Type B pancreatic cell (in vitro differentiated cells): ENCODE data around the gene EIF2AK2. TPM values are rescaled to one million over a fixed set of nuclear protein-coding genes. Genes with fewer than 3 reads are reported as not detected.

ENCODE experiments used
- DNase-seq: peaks from one replicate; pipeline ENCODE4 v3.0.0; 2021; ENCODE audit warnings: mixed read lengths; ENCODE audit not compliant: unreplicated experiment; ENCODE audit errors: extremely low spot score
- H3K27ac Mint-ChIP-seq: 2 replicates; pipeline ENCODE4 v1.8.0; 2021; ENCODE audit warnings: mild to moderate bottlenecking, mixed read lengths
- H3K27me3 Mint-ChIP-seq: 2 replicates; pipeline ENCODE4 v1.8.0; 2021; ENCODE audit warnings: mixed read lengths
- H3K36me3 Mint-ChIP-seq: 2 replicates; pipeline ENCODE4 v1.8.0; 2021; ENCODE audit warnings: mixed read lengths
- H3K4me1 Mint-ChIP-seq: one replicate; pipeline ENCODE4 v1.8.0; 2021; ENCODE audit warnings: mixed read lengths; ENCODE audit not compliant: unreplicated experiment
- H3K4me3 Mint-ChIP-seq: 2 replicates; pipeline ENCODE4 v1.8.0; 2021; ENCODE audit warnings: mild to moderate bottlenecking, mixed read lengths
- H3K9me3 Mint-ChIP-seq: 2 replicates; pipeline ENCODE4 v1.8.0; 2021; ENCODE audit warnings: mixed read lengths
- CTCF ChIP-seq: fragments of 200-600 bp; sonication (generic); conservative IDR thresholded peaks from 2 replicates; pipeline ENCODE4 v1.5.0; 2021; ENCODE audit warnings: antibody characterized with exemption, mild to moderate bottlenecking
- total RNA-seq: library from RNA; stranded (reverse); gene quantifications from 2 replicates; pipeline ENCODE4 v1.2.1, GENCODE V29; 2021; ENCODE audit warnings: low replicate concordance

EIF2AK2 gene
- total RNA-seq, 1 donor from 2014 or later: 34.9 TPM

GRCh38 chr2:37100054-37100453 lies 56.7 kb downstream of the EIF2AK2 start:
- Mint-ChIP-seq H3K27ac (no peak overlapping the region), H3K36me3 (peaks cover 9% of the 10 kb centered on the region), H3K27me3 (no peaks in the 10 kb centered on the region), H3K4me3 (no peak overlapping the region), H3K9me3 (no peaks in the 10 kb centered on the region), H3K4me1 (no peaks in the 10 kb centered on the region)
- TF ChIP-seq CTCF: no peak
- no peak for DNase-seq

GRCh38 chr2:37098416-37099118 lies 58.2 kb downstream of the EIF2AK2 start:
- H3K36me3 Mint-ChIP-seq: peaks cover 8% of the 10 kb centered on the region
- H3K27me3 Mint-ChIP-seq: no peaks in the 10 kb centered on the region
- H3K4me3 Mint-ChIP-seq: no peak overlapping the region
- H3K9me3 Mint-ChIP-seq: no peaks in the 10 kb centered on the region
- no peaks in the 10 kb centered on the region for H3K4me1 Mint-ChIP-seq
- TF ChIP-seq CTCF: no peak
- DNase-seq: no peak
- H3K27ac Mint-ChIP-seq: no peak overlapping the region

DNA sequence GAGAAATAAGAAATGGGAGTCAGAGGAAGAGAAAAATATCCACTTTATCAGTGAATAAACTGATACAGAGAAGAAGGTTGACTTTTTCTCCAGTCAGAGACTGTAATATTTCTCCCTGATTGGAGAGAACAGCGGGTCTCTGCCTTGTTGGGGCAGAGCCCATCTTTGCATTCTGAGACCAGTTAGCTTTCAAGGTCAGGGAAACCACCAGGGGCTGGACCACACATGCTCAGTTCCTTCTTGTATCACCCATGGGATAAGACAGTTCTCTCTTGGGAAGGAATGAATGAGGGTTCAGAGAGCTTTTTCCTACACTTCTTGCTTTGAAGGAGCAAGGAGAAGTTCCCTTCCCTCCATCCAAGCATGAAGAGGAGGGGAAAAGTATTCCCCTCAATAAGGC lies 60.2 kb downstream of the EIF2AK2 start:
- DNase-seq: no peak
- no peak overlapping the region for H3K27ac Mint-ChIP-seq
- no peaks in the 10 kb centered on the region for H3K9me3 Mint-ChIP-seq
- peaks cover 8% of the 10 kb centered on the region for H3K36me3 Mint-ChIP-seq
- no peaks in the 10 kb centered on the region for H3K27me3 Mint-ChIP-seq
- H3K4me1 Mint-ChIP-seq: no peaks in the 10 kb centered on the region
- TF ChIP-seq CTCF: no peak
- H3K4me3 Mint-ChIP-seq: no peak overlapping the region

GRCh38 chr2:37091873-37092272 lies 64.9 kb downstream of the EIF2AK2 start:
- Mint-ChIP-seq H3K4me3 (no peak overlapping the region), H3K27ac (no peak overlapping the region), H3K36me3 (peaks cover 9% of the 10 kb centered on the region), H3K4me1 (no peaks in the 10 kb centered on the region), H3K9me3 (no peaks in the 10 kb centered on the region), H3K27me3 (no peaks in the 10 kb centered on the region)
- no peak for TF ChIP-seq CTCF
- DNase-seq: no peak

- no peak for DNase-seq
- Mint-ChIP-seq H3K4me1 (no peaks in the 10 kb centered on the region), H3K4me3 (no peak overlapping the region), H3K36me3 (peaks cover 9% of the 10 kb centered on the region), H3K27me3 (no peaks in the 10 kb centered on the region), H3K27ac (no peak overlapping the region), H3K9me3 (no peaks in the 10 kb centered on the region)
- TF ChIP-seq CTCF: no peak
These were observed 66.7 kb downstream of the EIF2AK2 start for GRCh38 chr2:37090019-37090477.
